HK-2 (cell line): ENCODE results near the gene CHAMP1.

Experiments
- DNase-seq: peaks from one replicate; pipeline ENCODE4 v3.0.0-alpha.2; 2018; ENCODE audit not compliant: unreplicated experiment

CHAMP1 gene

GRCh38 chr13:114298866-114299265 lies 15.4 kb upstream of the CHAMP1 start:
- no peak for DNase-seq

- DNase-seq, result no peak
Observed at GRCh38 chr13:114299604-114300305, 14.5 kb upstream of the CHAMP1 start.

GRCh38 chr13:114303700-114304327 lies 10.5 kb upstream of the CHAMP1 start:
- DNase-seq, result no peak

GRCh38 chr13:114304346-114305034 lies 9.8 kb upstream of the CHAMP1 start:
- no peak for DNase-seq

GRCh38 chr13:114309086-114309485 lies 5.2 kb upstream of the CHAMP1 start:
- no peak for DNase-seq

GRCh38 chr13:114309806-114310410 lies 4.4 kb upstream of the CHAMP1 start:
- no peak for DNase-seq

GRCh38 chr13:114310956-114311355 lies 3.3 kb upstream of the CHAMP1 start:
- no peak for DNase-seq

GRCh38 chr13:114311387-114311786 lies 2.9 kb upstream of the CHAMP1 start:
- no peak for DNase-seq

GRCh38 chr13:114311908-114312307 lies 2.4 kb upstream of the CHAMP1 start:
- DNase-seq, result no peak

GRCh38 chr13:114313061-114313860 lies 1.0 kb upstream of the CHAMP1 start:
- peak; percentile 28 for DNase-seq

GRCh38 chr13:114315074-114315785 lies 927 bp downstream of the CHAMP1 start:
- no peak for DNase-seq

- DNase-seq, result no peak
Observed at GRCh38 chr13:114318624-114319023, 4.3 kb downstream of the CHAMP1 start.

- no peak for DNase-seq
Observed at GRCh38 chr13:114319441-114319913, 5.2 kb downstream of the CHAMP1 start.

- no peak for DNase-seq
Observed at GRCh38 chr13:114320065-114320464, 5.8 kb downstream of the CHAMP1 start.

- DNase-seq, result no peak
Observed at GRCh38 chr13:114321256-114321655, 7.0 kb downstream of the CHAMP1 start.

GRCh38 chr13:114323349-114323748 lies 9.0 kb downstream of the CHAMP1 start:
- no peak for DNase-seq

- DNase-seq, result no peak
Observed at GRCh38 chr13:114324334-114324733, 10.0 kb downstream of the CHAMP1 start.

- no peak for DNase-seq
Observed at GRCh38 chr13:114325729-114326128, 11.4 kb downstream of the CHAMP1 start.

- DNase-seq, result no peak
Observed at GRCh38 chr13:114328034-114328433, 13.7 kb downstream of the CHAMP1 start.

GRCh38 chr13:114328595-114328994 lies 14.3 kb downstream of the CHAMP1 start:
- no peak for DNase-seq

GRCh38 chr13:114330086-114330485 lies 15.8 kb downstream of the CHAMP1 start:
- DNase-seq, result no peak
